PC-3 (cell line): ENCODE results near the gene ADGRV1. TPM values are rescaled to one million over a fixed set of nuclear protein-coding genes. Genes with fewer than 3 reads are reported as not detected.

Experiments
- ATAC-seq: fragments of 200-7000 bp; cut with Tn5 transposase; 2 replicates; pipeline ENCODE4 v1.9.1; 2020; ENCODE audit warnings: mild to moderate bottlenecking, moderate library complexity
- BruUV-seq: library from RNA; stranded (reverse); fragments of 400-500 nt; replicated peaks from 2 replicates; lab custom pipeline; 2021; lab: Mats Ljungman, UMichigan
- CTCF ChIA-PET: fragments of 300-600 bp; sonication (Branson Sonifier 250); formaldehyde crosslinking; loops from one replicate; lab custom pipeline; 2022; ENCODE audit warnings: antibody characterized with exemption; lab: Charles Lee
- POLR2A ChIA-PET: fragments of 300-600 bp; sonication (Branson Sonifier 250); formaldehyde crosslinking; loops from one replicate; lab custom pipeline; 2022; ENCODE audit warnings: antibody characterized with exemption; ENCODE audit not compliant: unreplicated experiment; lab: Charles Lee
- DNase-seq: peaks from one replicate; pipeline ENCODE4 v3.0.0-alpha.2; 2015
- H2AFZ ChIP-seq: fragments of 300-600 bp; sonication (generic); 2 replicates; pipeline ENCODE4 v1.6.0; 2016; ENCODE audit warnings: antibody characterized with exemption, low read length
- H3F3A ChIP-seq: fragments of 300-600 bp; sonication (generic); one replicate; pipeline ENCODE4 v1.6.0; 2017; ENCODE audit warnings: antibody characterized with exemption, low read length, control low read depth, mild to moderate bottlenecking; ENCODE audit not compliant: unreplicated experiment
- H3K27ac ChIP-seq: fragments of 300-600 bp; sonication (generic); 2 replicates; pipeline ENCODE4 v1.5.1; 2016; ENCODE audit warnings: mild to moderate bottlenecking, low read length
- H3K27me3 ChIP-seq: fragments of 300-600 bp; sonication (generic); 2 replicates; pipeline ENCODE4 v1.6.1; 2016; ENCODE audit warnings: low read length, mixed read lengths
- H3K36me3 ChIP-seq: fragments of 300-600 bp; sonication (generic); 2 replicates; pipeline ENCODE4 v1.6.1; 2016; ENCODE audit warnings: low read depth, mixed run types, low read length, mixed read lengths
- H3K4me1 ChIP-seq: fragments of 300-600 bp; sonication (generic); 2 replicates; pipeline ENCODE4 v1.5.1; 2016; ENCODE audit warnings: low read length; ENCODE audit not compliant: insufficient read depth
- H3K4me2 ChIP-seq: fragments of 300-600 bp; sonication (generic); 2 replicates; pipeline ENCODE4 v1.6.0; 2016; ENCODE audit warnings: low read length
- H3K4me3 ChIP-seq: fragments of 300-600 bp; sonication (generic); 2 replicates; pipeline ENCODE4 v1.5.1; 2016; ENCODE audit warnings: mild to moderate bottlenecking, low read length, mixed read lengths
- H3K79me2 ChIP-seq: fragments of 300-600 bp; sonication (generic); 2 replicates; pipeline ENCODE4 v1.6.1; 2017; ENCODE audit warnings: low read length, mixed read lengths
- H3K9ac ChIP-seq: fragments of 300-600 bp; sonication (generic); 2 replicates; pipeline ENCODE4 v1.6.0; 2016; ENCODE audit warnings: mild to moderate bottlenecking, low read length
- H3K9me2 ChIP-seq: fragments of 300-600 bp; sonication (generic); replicated peaks from 2 replicates; pipeline ENCODE4 v1.6.1; 2016; ENCODE audit warnings: mixed run types, low read length, mixed read lengths
- H3K9me3 ChIP-seq: fragments of 300-600 bp; sonication (generic); 2 replicates; pipeline ENCODE4 v1.6.1; 2016; ENCODE audit warnings: low read length, mixed read lengths
- H4K20me1 ChIP-seq: fragments of 300-600 bp; sonication (generic); 2 replicates; pipeline ENCODE4 v1.6.1; 2016; ENCODE audit warnings: low read length, mixed read lengths
- EZH2 ChIP-seq: fragments of 300-600 bp; sonication (generic); IDR thresholded peaks from one replicate; pipeline ENCODE4 v1.6.1; 2017; ENCODE audit warnings: antibody characterized with exemption, mild to moderate bottlenecking, low read length; ENCODE audit not compliant: unreplicated experiment
- EZH2phosphoT487 ChIP-seq: fragments of 300-600 bp; sonication (generic); IDR thresholded peaks from 2 replicates; pipeline ENCODE4 v1.6.1; 2018; ENCODE audit warnings: mild to moderate bottlenecking, antibody characterized with exemption, low read length, borderline replicate concordance
- intact Hi-C: fragments of 100-400 bp; cut with micrococcal nuclease; formaldehyde crosslinking; loops from 2 replicates; pipeline ENCODE4 v1.9.0; 2023
- total RNA-seq: library from RNA; depleted of rRNA; stranded (reverse); fragments of >200 nt; gene quantifications from 2 replicates; pipeline ENCODE4 v1.2.3, GENCODE V29; 2014
- TF ChIP-seq, protein P1 (sequence below): fragments of 300-600 bp; sonication (generic); conservative IDR thresholded peaks from 2 replicates; pipeline ENCODE4 v1.5.1; 2017; ENCODE audit warnings: antibody characterized with exemption, low read depth, mild to moderate bottlenecking, low read length

ADGRV1 gene
- total RNA-seq, 1 experiment from 2014 or later, result 22.7 TPM

DNA sequence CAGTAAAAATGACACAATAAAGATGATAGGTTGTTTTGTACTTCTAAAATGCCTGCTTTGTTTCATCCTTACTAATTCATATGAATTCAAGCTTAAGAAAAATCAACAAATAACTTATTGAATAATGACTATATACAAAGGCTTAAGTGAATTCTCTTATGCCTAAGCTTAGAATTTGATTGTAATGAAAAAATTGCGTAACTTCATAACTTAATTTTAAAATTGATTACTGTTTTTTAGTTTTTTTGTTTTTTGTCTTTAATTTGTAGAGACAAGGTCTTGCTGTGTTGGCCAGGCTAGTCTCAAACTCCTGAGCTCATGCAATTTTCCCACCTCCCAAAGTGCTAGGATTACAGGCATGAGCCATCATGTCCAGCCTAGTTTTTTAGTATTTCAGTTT is 432.6 kb downstream of the ADGRV1 start:
- POLR2A ChIA-PET, result no interaction called here
- Histone ChIP-seq H3K27ac (no peak overlapping the region), H3F3A (no peaks in the 10 kb centered on the region), H4K20me1 (no peaks in the 10 kb centered on the region), H3K9ac (no peak overlapping the region), H3K4me1 (no peaks in the 10 kb centered on the region), H3K9me3 (no peaks in the 10 kb centered on the region), H3K4me2 (no peak overlapping the region), H3K36me3 (no peaks in the 10 kb centered on the region), H3K79me2 (no peaks in the 10 kb centered on the region), H2AFZ (no peak overlapping the region), H3K9me2 (no peaks in the 10 kb centered on the region), H3K4me3 (no peak overlapping the region), H3K27me3 (no peaks in the 10 kb centered on the region)
- TF ChIP-seq, protein P1, sequence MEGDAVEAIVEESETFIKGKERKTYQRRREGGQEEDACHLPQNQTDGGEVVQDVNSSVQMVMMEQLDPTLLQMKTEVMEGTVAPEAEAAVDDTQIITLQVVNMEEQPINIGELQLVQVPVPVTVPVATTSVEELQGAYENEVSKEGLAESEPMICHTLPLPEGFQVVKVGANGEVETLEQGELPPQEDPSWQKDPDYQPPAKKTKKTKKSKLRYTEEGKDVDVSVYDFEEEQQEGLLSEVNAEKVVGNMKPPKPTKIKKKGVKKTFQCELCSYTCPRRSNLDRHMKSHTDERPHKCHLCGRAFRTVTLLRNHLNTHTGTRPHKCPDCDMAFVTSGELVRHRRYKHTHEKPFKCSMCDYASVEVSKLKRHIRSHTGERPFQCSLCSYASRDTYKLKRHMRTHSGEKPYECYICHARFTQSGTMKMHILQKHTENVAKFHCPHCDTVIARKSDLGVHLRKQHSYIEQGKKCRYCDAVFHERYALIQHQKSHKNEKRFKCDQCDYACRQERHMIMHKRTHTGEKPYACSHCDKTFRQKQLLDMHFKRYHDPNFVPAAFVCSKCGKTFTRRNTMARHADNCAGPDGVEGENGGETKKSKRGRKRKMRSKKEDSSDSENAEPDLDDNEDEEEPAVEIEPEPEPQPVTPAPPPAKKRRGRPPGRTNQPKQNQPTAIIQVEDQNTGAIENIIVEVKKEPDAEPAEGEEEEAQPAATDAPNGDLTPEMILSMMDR, result no peak
- no peak for TF ChIP-seq EZH2phosphoT487
- no peak for TF ChIP-seq EZH2
- BruUV-seq, result no TSS peak
- DNase-seq, result no peak
- ATAC-seq, result no peak
- CTCF ChIA-PET, result no interaction called here
- intact Hi-C loops, result no loop called here

DNA sequence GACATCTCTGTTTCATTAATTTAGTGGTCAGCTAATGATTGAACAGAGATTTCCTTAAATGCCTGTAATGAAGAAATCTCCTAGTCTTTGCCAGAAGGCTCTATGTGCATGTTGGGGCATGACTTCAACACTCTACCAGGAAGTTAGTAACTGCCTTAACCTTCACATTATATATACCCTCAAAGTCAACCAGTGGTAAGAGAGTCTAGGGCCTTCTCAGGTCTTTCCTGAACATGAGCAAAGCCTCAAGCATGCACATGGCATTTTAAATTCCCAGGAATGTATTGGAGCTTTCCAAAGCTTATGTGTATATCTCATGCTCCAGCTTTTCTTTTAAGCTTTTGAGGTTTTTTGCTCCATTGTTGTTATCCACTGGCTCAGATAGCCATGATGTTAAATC is 436.2 kb downstream of the ADGRV1 start:
- intact Hi-C loops, result no loop called here
- POLR2A ChIA-PET, result no interaction called here
- BruUV-seq, result no TSS peak
- H3K27me3 ChIP-seq, result no peaks in the 10 kb centered on the region
- TF ChIP-seq, protein P1, result no peak
- TF ChIP-seq EZH2, result no peak
- no peak for TF ChIP-seq EZH2phosphoT487
- no peak overlapping the region for H3K4me2 ChIP-seq
- no peaks in the 10 kb centered on the region for H3K9me2 ChIP-seq
- no peak overlapping the region for H3K27ac ChIP-seq
- H3K4me3 ChIP-seq, result no peak overlapping the region
- CTCF ChIA-PET, result no interaction called here
- no peaks in the 10 kb centered on the region for H3K4me1 ChIP-seq
- no peaks in the 10 kb centered on the region for H3K79me2 ChIP-seq
- H3F3A ChIP-seq, result no peaks in the 10 kb centered on the region
- no peak overlapping the region for H2AFZ ChIP-seq
- H3K9ac ChIP-seq, result no peak overlapping the region
- DNase-seq (no peak), ATAC-seq (no peak)
- no peaks in the 10 kb centered on the region for H3K9me3 ChIP-seq
- no peaks in the 10 kb centered on the region for H3K36me3 ChIP-seq
- no peaks in the 10 kb centered on the region for H4K20me1 ChIP-seq

DNA sequence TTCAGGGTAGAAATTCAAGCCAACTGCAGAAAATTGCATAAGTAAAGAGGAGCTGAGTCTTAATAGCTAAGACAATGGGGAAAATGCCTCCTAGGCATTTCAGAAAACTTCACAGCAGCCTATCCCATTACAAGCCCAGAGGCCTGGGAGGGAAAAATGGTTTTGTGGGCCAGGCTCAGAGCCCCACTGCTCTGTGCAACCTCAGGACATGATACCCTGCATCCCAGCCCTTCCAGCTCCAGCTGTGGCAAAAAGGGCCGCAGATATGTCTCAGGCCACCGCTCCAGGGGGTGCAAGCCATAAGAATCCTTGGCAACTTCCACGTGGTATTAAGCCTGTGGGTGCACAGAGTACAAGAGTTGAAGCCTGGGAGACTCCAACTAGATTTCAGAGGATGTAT is 437.5 kb downstream of the ADGRV1 start:
- Histone ChIP-seq H3K9me2 (no peaks in the 10 kb centered on the region), H4K20me1 (no peaks in the 10 kb centered on the region), H3K4me3 (no peak overlapping the region), H3K9me3 (no peaks in the 10 kb centered on the region), H3K27me3 (no peaks in the 10 kb centered on the region), H3F3A (no peaks in the 10 kb centered on the region), H3K4me2 (no peak overlapping the region), H2AFZ (no peak overlapping the region), H3K36me3 (no peaks in the 10 kb centered on the region), H3K79me2 (no peaks in the 10 kb centered on the region), H3K27ac (no peak overlapping the region), H3K4me1 (no peaks in the 10 kb centered on the region), H3K9ac (no peak overlapping the region)
- BruUV-seq, result no TSS peak
- TF ChIP-seq EZH2, result no peak
- no peak for TF ChIP-seq EZH2phosphoT487
- TF ChIP-seq, protein P1, result no peak
- no peak for ATAC-seq
- intact Hi-C loops, result no loop called here
- DNase-seq, result no peak
- POLR2A ChIA-PET, result no interaction called here
- CTCF ChIA-PET, result no interaction called here
